HEK293T (cell line): ENCODE results near the gene ANKRD62.
"Not testable (repeated sequence)": the region's sequence is repeated elsewhere in the genome, so short reads cannot be mapped to it uniquely, and the experiment has no call there.

Source experiments
- PKNOX1 ChIP-seq: fragments of 450-650 bp; IDR thresholded peaks from 2 replicates; pipeline ENCODE4 v1.6.1; 2016
- SP1 ChIP-seq: fragments of 450-650 bp; IDR thresholded peaks from 2 replicates; pipeline ENCODE4 v1.6.1; 2017
- TARDBP ChIP-seq: fragments of 450-650 bp; IDR thresholded peaks from 2 replicates; pipeline ENCODE4 v1.6.1; 2016
- ZNF384 ChIP-seq: fragments of 450-650 bp; IDR thresholded peaks from 2 replicates; pipeline ENCODE4 v1.6.1; 2016

- TF ChIP-seq PKNOX1, SP1, TARDBP, ZNF384: not testable (repeated sequence)
These were observed 34.0 kb downstream of the ANKRD62 start for GRCh38 chr18:12127647-12128046.
